ENCODE measurements around the gene DNM1L.
A peak's percentile ranks its signal among the peaks of the same experiment; 100 is the strongest.
"Not testable (repeated sequence)": the region's sequence is repeated elsewhere in the genome, so short reads cannot be mapped to it uniquely, and the experiment has no call there.

The DNM1L gene

GRCh38 chr12:32714772-32715171, 35.7 kb downstream of the DNM1L start:
- no peak for TF ChIP-seq ZNF274 (IDR thresholded peaks at IDR 0.05; ENCODE audit: low read depth, low read length)
- no peak overlapping the region for H3K4me3 ChIP-seq (ENCODE audit: low read length)

GRCh38 chr12:32718926-32719325, 39.8 kb downstream of the DNM1L start:
- no peak overlapping the region for H3K4me3 ChIP-seq (ENCODE audit: low read length)
- no peak for TF ChIP-seq ZNF274 (IDR thresholded peaks at IDR 0.05; ENCODE audit: low read depth, low read length)

- not testable (repeated sequence) for H3K4me3 ChIP-seq (ENCODE audit: low read length)
These were observed 46.2 kb downstream of the DNM1L start for GRCh38 chr12:32725308-32725707.

GRCh38 chr12:32726286-32726685, 47.2 kb downstream of the DNM1L start:
- TF ChIP-seq ZNF274 (IDR thresholded peaks at IDR 0.05; ENCODE audit: low read depth, low read length), result no peak
- no peak overlapping the region for H3K4me3 ChIP-seq (ENCODE audit: low read length)

GRCh38 chr12:32727237-32727636, 48.1 kb downstream of the DNM1L start:
- no peak for TF ChIP-seq ZNF274 (IDR thresholded peaks at IDR 0.05; ENCODE audit: low read depth, low read length)
- H3K4me3 ChIP-seq (ENCODE audit: low read length), result no peak overlapping the region

GRCh38 chr12:32734952-32735351, 55.9 kb downstream of the DNM1L start:
- H3K4me3 ChIP-seq (ENCODE audit: low read length), result no peak overlapping the region
- TF ChIP-seq ZNF274 (IDR thresholded peaks at IDR 0.05; ENCODE audit: low read depth, low read length), result no peak

GRCh38 chr12:32736445-32736844, 57.3 kb downstream of the DNM1L start:
- TF ChIP-seq ZNF274 (IDR thresholded peaks at IDR 0.05; ENCODE audit: low read depth, low read length), result no peak
- H3K4me3 ChIP-seq (ENCODE audit: low read length), result no peak overlapping the region

- TF ChIP-seq ZNF274 (IDR thresholded peaks at IDR 0.05; ENCODE audit: low read depth, low read length), result no peak
- H3K4me3 ChIP-seq (ENCODE audit: low read length), result no peak overlapping the region
These were observed 58.6 kb downstream of the DNM1L start for GRCh38 chr12:32737715-32738114.

GRCh38 chr12:32739279-32739678, 60.2 kb downstream of the DNM1L start:
- TF ChIP-seq ZNF274 (IDR thresholded peaks at IDR 0.05; ENCODE audit: low read depth, low read length), result no peak
- H3K4me3 ChIP-seq (ENCODE audit: low read length), result no peak overlapping the region

GRCh38 chr12:32742133-32742532, 63.0 kb downstream of the DNM1L start:
- no peak for TF ChIP-seq ZNF274 (IDR thresholded peaks at IDR 0.05; ENCODE audit: low read depth, low read length)
- no peak overlapping the region for H3K4me3 ChIP-seq (ENCODE audit: low read length)

- H3K4me3 ChIP-seq (ENCODE audit: low read length), result no peak overlapping the region
- no peak for TF ChIP-seq ZNF274 (IDR thresholded peaks at IDR 0.05; ENCODE audit: low read depth, low read length)
These were observed 64.2 kb downstream of the DNM1L start for GRCh38 chr12:32743264-32743663.

GRCh38 chr12:32753605-32754004, 74.5 kb downstream of the DNM1L start:
- H3K4me3 ChIP-seq (ENCODE audit: low read length), result peak overlapping the region; percentile 83; the same call in 1 of the 2 replicates
- no peak for TF ChIP-seq ZNF274 (IDR thresholded peaks at IDR 0.05; ENCODE audit: low read depth, low read length)

- peak overlapping the region; percentile 83 for H3K4me3 ChIP-seq (ENCODE audit: low read length)
- no peak for TF ChIP-seq ZNF274 (IDR thresholded peaks at IDR 0.05; ENCODE audit: low read depth, low read length)
These were observed 75.0 kb downstream of the DNM1L start for GRCh38 chr12:32754111-32754510.

- peak overlapping the region; percentile 83 for H3K4me3 ChIP-seq (ENCODE audit: low read length)
- no peak for TF ChIP-seq ZNF274 (IDR thresholded peaks at IDR 0.05; ENCODE audit: low read depth, low read length)
These were observed 76.1 kb downstream of the DNM1L start for GRCh38 chr12:32755051-32755653.

- peak within 1 kb of the TSS; percentile 83 for H3K4me3 ChIP-seq (ENCODE audit: low read length)
- TF ChIP-seq ZNF274 (IDR thresholded peaks at IDR 0.05; ENCODE audit: low read depth, low read length), result no peak
These were observed 76.8 kb downstream of the DNM1L start, which contains the start of gene YARS2 for GRCh38 chr12:32755654-32756475. YARS2 (minus strand) TSS chr12:32755897; CDS start chr12:32755874, 23 bp downstream.
